WTC11 (cell line): ENCODE results near the gene CORO7. TPM values are rescaled to one million over a fixed set of nuclear protein-coding genes. Genes with fewer than 3 reads are reported as not detected.

Experiments
- HMGA2 ChIP-seq: fragments of 250-450 bp; sonication (Bioruptor Pico); IDR thresholded peaks from 2 replicates; pipeline ENCODE4 v1.4.0; 2021; ENCODE audit warnings: mild to moderate bottlenecking, moderate library complexity
- NFYB ChIP-seq: sonication (generic); formaldehyde crosslinking; conservative IDR thresholded peaks from 2 replicates; pipeline ENCODE4 v1.8.0; 2022; ENCODE audit warnings: low read depth, missing genetic modification reagents
- NR3C1 ChIP-seq: sonication (generic); formaldehyde crosslinking; conservative IDR thresholded peaks from 2 replicates; pipeline ENCODE4 v1.8.1; 2023; ENCODE audit warnings: low read depth, mild to moderate bottlenecking, missing genetic modification reagents
- PRRX2 ChIP-seq: fragments of 250-450 bp; sonication (Bioruptor Pico); IDR thresholded peaks from 2 replicates; pipeline ENCODE4 v1.8.0; 2021; ENCODE audit warnings: mild to moderate bottlenecking
- SMAD3 ChIP-seq: sonication (generic); formaldehyde crosslinking; IDR thresholded peaks from 2 replicates; pipeline ENCODE4 v1.8.0; 2022; ENCODE audit warnings: missing genetic modification reagents, mild to moderate bottlenecking, borderline replicate concordance
- TCF7 ChIP-seq: sonication (generic); formaldehyde crosslinking; IDR thresholded peaks from 2 replicates; pipeline ENCODE4 v1.8.0; 2022; ENCODE audit warnings: mild to moderate bottlenecking, low read depth, missing genetic modification reagents, moderate library complexity
- ZBTB21 ChIP-seq: sonication (generic); formaldehyde crosslinking; IDR thresholded peaks from 2 replicates; pipeline ENCODE4 v1.8.1; 2023; ENCODE audit warnings: mild to moderate bottlenecking, missing genetic modification reagents, borderline replicate concordance
- ZNF121 ChIP-seq: sonication (generic); formaldehyde crosslinking; IDR thresholded peaks from 2 replicates; pipeline ENCODE4 v1.8.0; 2023; ENCODE audit warnings: missing genetic modification reagents
- ZNF671 ChIP-seq: fragments of 250-450 bp; sonication (Bioruptor Pico); IDR thresholded peaks from 2 replicates; pipeline ENCODE4 v1.8.0; 2021; ENCODE audit warnings: mild to moderate bottlenecking
- total RNA-seq: library from RNA; stranded (reverse); gene quantifications from 3 replicates; pipeline ENCODE4 v1.2.3, GENCODE V29; 2021
- TF ChIP-seq, protein P1 (sequence below): fragments of 250-450 bp; sonication (Bioruptor Pico); IDR thresholded peaks from 2 replicates; pipeline ENCODE4 v1.9.0; 2021; ENCODE audit warnings: mild to moderate bottlenecking, borderline replicate concordance
- TF ChIP-seq, protein P2 (sequence below): fragments of 250-450 bp; sonication (Bioruptor Pico); IDR thresholded peaks from 2 replicates; pipeline ENCODE4 v1.9.0; 2021; ENCODE audit warnings: mild to moderate bottlenecking
- TF ChIP-seq, protein P3 (sequence below): sonication (generic); formaldehyde crosslinking; IDR thresholded peaks from 2 replicates; pipeline ENCODE4 v1.8.0; 2023; ENCODE audit warnings: missing genetic modification reagents, mild to moderate bottlenecking, borderline replicate concordance
- TF ChIP-seq, protein P4 (sequence below): sonication (generic); formaldehyde crosslinking; IDR thresholded peaks from 2 replicates; pipeline ENCODE4 v1.8.1; 2022; ENCODE audit warnings: low read depth, mild to moderate bottlenecking, moderate library complexity, missing genetic modification reagents, borderline replicate concordance
- TF ChIP-seq, protein P5 (sequence below): fragments of 250-450 bp; sonication (Bioruptor Pico); IDR thresholded peaks from 2 replicates; pipeline ENCODE4 v1.9.0; 2021; ENCODE audit warnings: moderate library complexity, mild to moderate bottlenecking, inconsistent platforms, borderline replicate concordance
- TF ChIP-seq, protein P6 (sequence below): sonication (generic); formaldehyde crosslinking; IDR thresholded peaks from 2 replicates; pipeline ENCODE4 v1.8.0; 2022; ENCODE audit warnings: mild to moderate bottlenecking, missing genetic modification reagents
- TF ChIP-seq, protein P7 (sequence below): sonication (generic); formaldehyde crosslinking; IDR thresholded peaks from 2 replicates; pipeline ENCODE4 v1.8.0; 2023; ENCODE audit warnings: missing genetic modification reagents
- TF ChIP-seq, protein P8 (sequence below): sonication (generic); formaldehyde crosslinking; IDR thresholded peaks from 2 replicates; pipeline ENCODE4 v1.8.0; 2022; ENCODE audit warnings: missing genetic modification reagents

The CORO7 gene
- total RNA-seq, 1 experiment from 2014 or later = 45.5 TPM

DNA sequence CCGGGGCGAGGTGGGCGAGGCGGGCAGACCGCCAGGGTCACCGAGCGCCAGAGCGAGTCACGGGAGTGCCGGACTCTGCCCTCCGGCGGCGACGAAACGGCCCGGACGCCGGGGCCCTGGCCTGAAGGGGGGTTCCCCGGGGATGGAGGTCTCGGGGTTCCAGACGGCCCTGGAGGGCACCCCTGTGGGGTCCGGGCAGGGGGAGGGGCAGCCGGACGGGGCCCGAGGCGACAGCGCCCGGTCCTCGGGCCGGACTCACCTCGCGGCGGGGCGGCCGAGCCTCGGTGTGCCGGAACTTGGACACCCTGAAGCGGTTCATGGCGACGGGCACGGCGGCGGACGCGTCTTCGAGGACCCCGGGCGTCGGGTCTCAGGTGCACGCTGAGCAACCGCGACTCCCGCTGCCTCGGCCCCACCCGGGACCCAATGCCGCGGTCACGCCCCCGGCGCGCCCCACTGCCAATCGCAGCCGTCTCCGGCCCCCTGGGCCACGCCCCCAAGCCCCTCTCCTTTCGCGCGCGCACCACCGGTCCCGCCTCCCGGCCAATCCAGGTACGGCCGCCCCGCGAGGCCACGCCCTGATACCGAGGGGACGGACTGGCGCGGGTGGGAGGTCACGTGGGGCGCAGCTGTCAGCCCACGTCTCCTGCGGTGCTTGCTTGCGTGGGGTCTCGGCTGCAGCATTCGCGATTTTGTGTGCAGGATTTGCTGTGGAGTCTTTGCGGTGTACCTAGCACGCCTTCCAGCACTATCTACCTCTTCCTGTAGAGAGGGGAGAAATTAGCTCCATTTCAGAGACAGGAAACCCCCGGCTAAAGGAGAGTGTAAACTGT is at the start of gene CORO7 (continued):
- TF ChIP-seq, protein P1, sequence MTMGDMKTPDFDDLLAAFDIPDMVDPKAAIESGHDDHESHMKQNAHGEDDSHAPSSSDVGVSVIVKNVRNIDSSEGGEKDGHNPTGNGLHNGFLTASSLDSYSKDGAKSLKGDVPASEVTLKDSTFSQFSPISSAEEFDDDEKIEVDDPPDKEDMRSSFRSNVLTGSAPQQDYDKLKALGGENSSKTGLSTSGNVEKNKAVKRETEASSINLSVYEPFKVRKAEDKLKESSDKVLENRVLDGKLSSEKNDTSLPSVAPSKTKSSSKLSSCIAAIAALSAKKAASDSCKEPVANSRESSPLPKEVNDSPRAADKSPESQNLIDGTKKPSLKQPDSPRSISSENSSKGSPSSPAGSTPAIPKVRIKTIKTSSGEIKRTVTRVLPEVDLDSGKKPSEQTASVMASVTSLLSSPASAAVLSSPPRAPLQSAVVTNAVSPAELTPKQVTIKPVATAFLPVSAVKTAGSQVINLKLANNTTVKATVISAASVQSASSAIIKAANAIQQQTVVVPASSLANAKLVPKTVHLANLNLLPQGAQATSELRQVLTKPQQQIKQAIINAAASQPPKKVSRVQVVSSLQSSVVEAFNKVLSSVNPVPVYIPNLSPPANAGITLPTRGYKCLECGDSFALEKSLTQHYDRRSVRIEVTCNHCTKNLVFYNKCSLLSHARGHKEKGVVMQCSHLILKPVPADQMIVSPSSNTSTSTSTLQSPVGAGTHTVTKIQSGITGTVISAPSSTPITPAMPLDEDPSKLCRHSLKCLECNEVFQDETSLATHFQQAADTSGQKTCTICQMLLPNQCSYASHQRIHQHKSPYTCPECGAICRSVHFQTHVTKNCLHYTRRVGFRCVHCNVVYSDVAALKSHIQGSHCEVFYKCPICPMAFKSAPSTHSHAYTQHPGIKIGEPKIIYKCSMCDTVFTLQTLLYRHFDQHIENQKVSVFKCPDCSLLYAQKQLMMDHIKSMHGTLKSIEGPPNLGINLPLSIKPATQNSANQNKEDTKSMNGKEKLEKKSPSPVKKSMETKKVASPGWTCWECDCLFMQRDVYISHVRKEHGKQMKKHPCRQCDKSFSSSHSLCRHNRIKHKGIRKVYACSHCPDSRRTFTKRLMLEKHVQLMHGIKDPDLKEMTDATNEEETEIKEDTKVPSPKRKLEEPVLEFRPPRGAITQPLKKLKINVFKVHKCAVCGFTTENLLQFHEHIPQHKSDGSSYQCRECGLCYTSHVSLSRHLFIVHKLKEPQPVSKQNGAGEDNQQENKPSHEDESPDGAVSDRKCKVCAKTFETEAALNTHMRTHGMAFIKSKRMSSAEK (CRISPR knock-in tag) = no peak
- TF ChIP-seq SMAD3 (CRISPR knock-in tag) (no peak), NR3C1 (no peak), PRRX2 (CRISPR knock-in tag) (no peak), ZBTB21 (no peak), NFYB (CRISPR knock-in tag) (peak; percentile 66), ZNF121 (CRISPR knock-in tag) (no peak), HMGA2 (no peak), ZNF671 (CRISPR knock-in tag) (no peak), TCF7 (CRISPR knock-in tag) (no peak)
- TF ChIP-seq, protein P2, sequence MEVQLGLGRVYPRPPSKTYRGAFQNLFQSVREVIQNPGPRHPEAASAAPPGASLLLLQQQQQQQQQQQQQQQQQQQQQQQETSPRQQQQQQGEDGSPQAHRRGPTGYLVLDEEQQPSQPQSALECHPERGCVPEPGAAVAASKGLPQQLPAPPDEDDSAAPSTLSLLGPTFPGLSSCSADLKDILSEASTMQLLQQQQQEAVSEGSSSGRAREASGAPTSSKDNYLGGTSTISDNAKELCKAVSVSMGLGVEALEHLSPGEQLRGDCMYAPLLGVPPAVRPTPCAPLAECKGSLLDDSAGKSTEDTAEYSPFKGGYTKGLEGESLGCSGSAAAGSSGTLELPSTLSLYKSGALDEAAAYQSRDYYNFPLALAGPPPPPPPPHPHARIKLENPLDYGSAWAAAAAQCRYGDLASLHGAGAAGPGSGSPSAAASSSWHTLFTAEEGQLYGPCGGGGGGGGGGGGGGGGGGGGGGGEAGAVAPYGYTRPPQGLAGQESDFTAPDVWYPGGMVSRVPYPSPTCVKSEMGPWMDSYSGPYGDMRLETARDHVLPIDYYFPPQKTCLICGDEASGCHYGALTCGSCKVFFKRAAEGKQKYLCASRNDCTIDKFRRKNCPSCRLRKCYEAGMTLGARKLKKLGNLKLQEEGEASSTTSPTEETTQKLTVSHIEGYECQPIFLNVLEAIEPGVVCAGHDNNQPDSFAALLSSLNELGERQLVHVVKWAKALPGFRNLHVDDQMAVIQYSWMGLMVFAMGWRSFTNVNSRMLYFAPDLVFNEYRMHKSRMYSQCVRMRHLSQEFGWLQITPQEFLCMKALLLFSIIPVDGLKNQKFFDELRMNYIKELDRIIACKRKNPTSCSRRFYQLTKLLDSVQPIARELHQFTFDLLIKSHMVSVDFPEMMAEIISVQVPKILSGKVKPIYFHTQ (CRISPR knock-in tag) = no peak
- TF ChIP-seq, protein P3, sequence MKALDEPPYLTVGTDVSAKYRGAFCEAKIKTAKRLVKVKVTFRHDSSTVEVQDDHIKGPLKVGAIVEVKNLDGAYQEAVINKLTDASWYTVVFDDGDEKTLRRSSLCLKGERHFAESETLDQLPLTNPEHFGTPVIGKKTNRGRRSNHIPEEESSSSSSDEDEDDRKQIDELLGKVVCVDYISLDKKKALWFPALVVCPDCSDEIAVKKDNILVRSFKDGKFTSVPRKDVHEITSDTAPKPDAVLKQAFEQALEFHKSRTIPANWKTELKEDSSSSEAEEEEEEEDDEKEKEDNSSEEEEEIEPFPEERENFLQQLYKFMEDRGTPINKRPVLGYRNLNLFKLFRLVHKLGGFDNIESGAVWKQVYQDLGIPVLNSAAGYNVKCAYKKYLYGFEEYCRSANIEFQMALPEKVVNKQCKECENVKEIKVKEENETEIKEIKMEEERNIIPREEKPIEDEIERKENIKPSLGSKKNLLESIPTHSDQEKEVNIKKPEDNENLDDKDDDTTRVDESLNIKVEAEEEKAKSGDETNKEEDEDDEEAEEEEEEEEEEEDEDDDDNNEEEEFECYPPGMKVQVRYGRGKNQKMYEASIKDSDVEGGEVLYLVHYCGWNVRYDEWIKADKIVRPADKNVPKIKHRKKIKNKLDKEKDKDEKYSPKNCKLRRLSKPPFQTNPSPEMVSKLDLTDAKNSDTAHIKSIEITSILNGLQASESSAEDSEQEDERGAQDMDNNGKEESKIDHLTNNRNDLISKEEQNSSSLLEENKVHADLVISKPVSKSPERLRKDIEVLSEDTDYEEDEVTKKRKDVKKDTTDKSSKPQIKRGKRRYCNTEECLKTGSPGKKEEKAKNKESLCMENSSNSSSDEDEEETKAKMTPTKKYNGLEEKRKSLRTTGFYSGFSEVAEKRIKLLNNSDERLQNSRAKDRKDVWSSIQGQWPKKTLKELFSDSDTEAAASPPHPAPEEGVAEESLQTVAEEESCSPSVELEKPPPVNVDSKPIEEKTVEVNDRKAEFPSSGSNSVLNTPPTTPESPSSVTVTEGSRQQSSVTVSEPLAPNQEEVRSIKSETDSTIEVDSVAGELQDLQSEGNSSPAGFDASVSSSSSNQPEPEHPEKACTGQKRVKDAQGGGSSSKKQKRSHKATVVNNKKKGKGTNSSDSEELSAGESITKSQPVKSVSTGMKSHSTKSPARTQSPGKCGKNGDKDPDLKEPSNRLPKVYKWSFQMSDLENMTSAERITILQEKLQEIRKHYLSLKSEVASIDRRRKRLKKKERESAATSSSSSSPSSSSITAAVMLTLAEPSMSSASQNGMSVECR (CRISPR knock-in tag) = 0 out of 2 replicates have a peak, but pooled peaks have one; percentile 30
- TF ChIP-seq, protein P4, sequence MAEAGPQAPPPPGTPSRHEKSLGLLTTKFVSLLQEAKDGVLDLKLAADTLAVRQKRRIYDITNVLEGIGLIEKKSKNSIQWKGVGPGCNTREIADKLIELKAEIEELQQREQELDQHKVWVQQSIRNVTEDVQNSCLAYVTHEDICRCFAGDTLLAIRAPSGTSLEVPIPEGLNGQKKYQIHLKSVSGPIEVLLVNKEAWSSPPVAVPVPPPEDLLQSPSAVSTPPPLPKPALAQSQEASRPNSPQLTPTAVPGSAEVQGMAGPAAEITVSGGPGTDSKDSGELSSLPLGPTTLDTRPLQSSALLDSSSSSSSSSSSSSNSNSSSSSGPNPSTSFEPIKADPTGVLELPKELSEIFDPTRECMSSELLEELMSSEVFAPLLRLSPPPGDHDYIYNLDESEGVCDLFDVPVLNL (CRISPR knock-in tag) = peak; percentile 46; the same call in 1 of the 2 replicates
- TF ChIP-seq, protein P5, sequence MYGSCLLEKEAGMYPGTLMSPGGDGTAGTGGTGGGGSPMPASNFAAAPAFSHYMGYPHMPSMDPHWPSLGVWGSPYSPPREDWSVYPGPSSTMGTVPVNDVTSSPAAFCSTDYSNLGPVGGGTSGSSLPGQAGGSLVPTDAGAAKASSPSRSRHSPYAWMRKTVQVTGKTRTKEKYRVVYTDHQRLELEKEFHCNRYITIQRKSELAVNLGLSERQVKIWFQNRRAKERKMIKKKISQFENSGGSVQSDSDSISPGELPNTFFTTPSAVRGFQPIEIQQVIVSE (CRISPR knock-in tag) = no peak
- TF ChIP-seq, protein P6, sequence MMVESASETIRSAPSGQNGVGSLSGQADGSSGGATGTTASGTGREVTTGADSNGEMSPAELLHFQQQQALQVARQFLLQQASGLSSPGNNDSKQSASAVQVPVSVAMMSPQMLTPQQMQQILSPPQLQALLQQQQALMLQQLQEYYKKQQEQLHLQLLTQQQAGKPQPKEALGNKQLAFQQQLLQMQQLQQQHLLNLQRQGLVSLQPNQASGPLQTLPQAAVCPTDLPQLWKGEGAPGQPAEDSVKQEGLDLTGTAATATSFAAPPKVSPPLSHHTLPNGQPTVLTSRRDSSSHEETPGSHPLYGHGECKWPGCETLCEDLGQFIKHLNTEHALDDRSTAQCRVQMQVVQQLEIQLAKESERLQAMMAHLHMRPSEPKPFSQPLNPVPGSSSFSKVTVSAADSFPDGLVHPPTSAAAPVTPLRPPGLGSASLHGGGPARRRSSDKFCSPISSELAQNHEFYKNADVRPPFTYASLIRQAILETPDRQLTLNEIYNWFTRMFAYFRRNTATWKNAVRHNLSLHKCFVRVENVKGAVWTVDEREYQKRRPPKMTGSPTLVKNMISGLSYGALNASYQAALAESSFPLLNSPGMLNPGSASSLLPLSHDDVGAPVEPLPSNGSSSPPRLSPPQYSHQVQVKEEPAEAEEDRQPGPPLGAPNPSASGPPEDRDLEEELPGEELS (CRISPR knock-in tag) = peak; percentile 49; the same call in 1 of the 2 replicates
- TF ChIP-seq, protein P7, sequence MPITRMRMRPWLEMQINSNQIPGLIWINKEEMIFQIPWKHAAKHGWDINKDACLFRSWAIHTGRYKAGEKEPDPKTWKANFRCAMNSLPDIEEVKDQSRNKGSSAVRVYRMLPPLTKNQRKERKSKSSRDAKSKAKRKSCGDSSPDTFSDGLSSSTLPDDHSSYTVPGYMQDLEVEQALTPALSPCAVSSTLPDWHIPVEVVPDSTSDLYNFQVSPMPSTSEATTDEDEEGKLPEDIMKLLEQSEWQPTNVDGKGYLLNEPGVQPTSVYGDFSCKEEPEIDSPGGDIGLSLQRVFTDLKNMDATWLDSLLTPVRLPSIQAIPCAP (CRISPR knock-in tag) = no peak
- TF ChIP-seq, protein P8, sequence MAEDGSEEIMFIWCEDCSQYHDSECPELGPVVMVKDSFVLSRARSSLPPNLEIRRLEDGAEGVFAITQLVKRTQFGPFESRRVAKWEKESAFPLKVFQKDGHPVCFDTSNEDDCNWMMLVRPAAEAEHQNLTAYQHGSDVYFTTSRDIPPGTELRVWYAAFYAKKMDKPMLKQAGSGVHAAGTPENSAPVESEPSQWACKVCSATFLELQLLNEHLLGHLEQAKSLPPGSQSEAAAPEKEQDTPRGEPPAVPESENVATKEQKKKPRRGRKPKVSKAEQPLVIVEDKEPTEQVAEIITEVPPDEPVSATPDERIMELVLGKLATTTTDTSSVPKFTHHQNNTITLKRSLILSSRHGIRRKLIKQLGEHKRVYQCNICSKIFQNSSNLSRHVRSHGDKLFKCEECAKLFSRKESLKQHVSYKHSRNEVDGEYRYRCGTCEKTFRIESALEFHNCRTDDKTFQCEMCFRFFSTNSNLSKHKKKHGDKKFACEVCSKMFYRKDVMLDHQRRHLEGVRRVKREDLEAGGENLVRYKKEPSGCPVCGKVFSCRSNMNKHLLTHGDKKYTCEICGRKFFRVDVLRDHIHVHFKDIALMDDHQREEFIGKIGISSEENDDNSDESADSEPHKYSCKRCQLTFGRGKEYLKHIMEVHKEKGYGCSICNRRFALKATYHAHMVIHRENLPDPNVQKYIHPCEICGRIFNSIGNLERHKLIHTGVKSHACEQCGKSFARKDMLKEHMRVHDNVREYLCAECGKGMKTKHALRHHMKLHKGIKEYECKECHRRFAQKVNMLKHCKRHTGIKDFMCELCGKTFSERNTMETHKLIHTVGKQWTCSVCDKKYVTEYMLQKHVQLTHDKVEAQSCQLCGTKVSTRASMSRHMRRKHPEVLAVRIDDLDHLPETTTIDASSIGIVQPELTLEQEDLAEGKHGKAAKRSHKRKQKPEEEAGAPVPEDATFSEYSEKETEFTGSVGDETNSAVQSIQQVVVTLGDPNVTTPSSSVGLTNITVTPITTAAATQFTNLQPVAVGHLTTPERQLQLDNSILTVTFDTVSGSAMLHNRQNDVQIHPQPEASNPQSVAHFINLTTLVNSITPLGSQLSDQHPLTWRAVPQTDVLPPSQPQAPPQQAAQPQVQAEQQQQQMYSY (CRISPR knock-in tag) = no peak
